HG02870 (cell line): ENCODE data around the gene SYMPK.

Experiments used
- ATAC-seq: cut with Tn5 transposase; IDR thresholded peaks from one replicate; pipeline ENCODE4 v1.9.1; 2021; ENCODE audit warnings: mild to moderate bottlenecking, moderate library complexity; ENCODE audit not compliant: unreplicated experiment

Gene SYMPK

DNA sequence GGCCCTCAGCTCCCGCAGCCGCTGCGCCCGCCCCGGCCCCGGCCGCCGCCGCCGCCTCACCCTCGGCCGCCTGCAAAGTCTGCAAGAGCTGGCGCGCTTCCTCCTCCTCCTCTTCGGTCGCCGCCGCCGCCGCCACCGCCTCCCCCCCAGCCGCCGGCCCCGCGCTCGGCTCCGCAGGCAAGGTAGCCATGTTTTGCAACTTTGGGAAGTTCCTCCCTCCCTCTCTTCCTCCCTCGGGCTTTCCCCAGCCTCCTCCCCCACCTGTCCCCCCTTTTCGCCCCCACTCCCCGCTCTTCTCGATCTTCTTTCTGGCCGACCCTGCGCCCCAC, 94.3 kb downstream of the SYMPK start:
- no peak for ATAC-seq

DNA sequence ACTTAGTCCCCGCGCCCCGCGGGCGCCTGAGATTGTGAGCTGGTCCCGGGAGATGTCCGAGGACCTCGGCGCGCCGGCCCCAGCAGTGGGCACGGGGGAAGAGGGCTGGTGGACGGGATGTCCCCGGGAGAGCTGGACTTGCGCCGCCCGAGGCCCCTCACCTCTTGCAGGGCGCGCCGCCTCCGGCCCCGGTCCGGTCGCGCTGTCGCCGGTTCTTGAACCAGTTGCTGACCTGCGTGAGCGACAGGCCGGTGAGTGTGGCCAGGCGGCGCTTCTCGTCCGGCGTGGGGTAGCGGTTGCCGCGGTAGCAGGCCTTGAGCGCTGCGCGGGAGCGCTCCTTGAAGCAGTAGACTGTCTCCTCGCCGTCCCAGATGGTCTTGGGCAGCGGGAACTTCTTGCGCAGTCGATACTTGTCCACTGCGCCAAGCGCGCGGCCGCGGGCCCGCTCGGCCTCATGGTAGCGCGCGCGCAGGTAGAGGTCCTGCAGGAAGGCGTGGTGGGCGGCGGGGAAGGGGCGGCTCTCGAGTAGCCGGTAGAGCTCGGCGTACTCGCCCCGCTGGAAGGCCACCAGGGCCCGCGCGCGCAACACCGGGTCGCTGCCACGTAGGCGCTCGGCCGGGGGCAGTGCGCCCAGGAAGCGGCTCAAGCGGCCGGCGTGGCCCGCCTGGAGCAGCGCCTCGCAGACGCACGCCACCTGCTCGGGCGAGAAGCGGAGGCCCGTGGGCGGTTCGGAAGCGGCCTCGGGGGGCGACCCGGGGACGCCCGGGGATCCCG, 94.9 kb downstream of the SYMPK start:
- ATAC-seq, result no peak

DNA sequence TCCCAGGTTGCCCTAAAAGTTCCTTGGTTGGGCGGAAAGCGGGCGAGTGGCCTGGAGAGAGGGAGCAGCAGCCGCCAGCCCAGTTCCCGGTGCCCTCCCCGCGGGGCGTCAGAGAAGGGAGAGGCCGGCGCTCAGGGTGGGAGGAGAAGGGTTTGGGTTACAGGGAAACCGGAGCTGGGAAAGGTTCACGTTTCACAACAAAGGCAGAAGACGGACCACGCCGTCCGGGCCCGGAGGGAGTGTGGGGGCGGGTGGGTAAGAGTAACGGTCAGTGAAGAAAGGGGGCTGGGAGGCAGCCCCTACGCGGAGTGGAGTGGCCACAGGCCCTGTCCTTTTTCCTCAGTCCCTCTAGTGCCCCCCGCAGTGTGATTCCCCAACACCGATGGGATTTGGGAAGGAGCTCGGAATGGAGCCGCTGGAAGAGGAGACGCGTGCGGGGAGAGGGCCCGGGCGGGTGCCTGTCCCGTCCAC, 95.5 kb downstream of the SYMPK start:
- no peak for ATAC-seq

GRCh38 chr19:45766869-45767346, 96.0 kb downstream of the SYMPK start:
- no peak for ATAC-seq

GRCh38 chr19:45766296-45766868, 96.6 kb downstream of the SYMPK start:
- no peak for ATAC-seq

DNA sequence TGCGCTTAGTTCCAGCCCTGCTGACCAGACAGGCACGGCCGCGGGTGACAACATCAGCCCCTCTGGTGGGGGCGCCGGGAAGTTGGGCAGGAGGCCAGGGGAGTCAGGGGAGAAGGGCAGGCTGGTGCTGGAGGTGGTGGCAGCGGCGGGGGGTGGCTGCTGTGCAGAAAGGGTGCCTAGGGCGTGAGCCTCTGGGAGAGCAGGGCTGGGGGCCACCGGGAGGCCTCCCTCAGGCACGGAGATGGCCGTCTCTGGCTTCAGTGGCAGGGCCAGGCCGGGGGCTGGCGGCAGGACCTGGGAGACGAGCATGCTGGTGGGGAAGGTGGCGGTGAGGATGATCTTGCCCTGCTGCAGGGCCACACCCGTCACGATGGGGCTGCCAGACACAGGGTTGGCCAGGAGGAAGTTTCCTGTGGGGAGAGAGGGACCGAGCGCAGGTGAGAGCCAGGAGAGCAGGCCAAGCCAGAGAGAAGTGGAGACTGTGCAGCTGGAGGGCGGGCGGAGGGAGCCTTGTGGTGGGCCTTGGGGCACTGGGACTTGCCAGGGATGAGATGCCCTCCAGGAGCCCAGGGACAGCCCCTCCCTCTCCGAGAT, 97.1 kb downstream of the SYMPK start:
- ATAC-seq, result no peak
